GM21447 (cell line): ENCODE results near the gene CTIF.
A peak's percentile ranks its signal among the peaks of the same experiment; 100 is the strongest.

Source experiments
- ATAC-seq: cut with Tn5 transposase; IDR thresholded peaks from one replicate; pipeline ENCODE4 v1.9.1; 2021; ENCODE audit not compliant: unreplicated experiment

Gene CTIF

DNA sequence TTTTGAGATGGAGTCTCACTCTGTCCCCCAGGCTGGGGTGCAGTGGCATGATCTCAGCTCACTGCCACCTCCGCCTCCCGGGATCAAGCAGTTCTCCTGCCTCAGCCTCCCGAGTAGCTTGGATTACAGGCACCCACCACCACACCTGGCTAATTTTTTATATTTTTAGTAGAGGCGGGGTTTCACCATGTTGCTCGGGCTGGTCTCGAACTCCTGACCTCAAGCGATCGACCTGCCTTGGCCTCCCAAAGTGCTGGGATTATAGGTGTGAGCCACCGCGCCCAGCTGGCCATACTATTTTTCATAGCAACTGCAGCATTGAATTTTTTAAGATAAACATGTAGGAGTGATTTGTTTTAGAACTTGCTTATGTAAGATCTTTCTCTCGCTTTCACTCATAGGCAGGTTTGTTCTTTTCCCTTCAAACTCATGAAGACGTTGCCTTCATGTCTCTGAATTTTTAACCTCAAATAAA lies 273.2 kb downstream of the CTIF start:
- ATAC-seq = peak; percentile 32

DNA sequence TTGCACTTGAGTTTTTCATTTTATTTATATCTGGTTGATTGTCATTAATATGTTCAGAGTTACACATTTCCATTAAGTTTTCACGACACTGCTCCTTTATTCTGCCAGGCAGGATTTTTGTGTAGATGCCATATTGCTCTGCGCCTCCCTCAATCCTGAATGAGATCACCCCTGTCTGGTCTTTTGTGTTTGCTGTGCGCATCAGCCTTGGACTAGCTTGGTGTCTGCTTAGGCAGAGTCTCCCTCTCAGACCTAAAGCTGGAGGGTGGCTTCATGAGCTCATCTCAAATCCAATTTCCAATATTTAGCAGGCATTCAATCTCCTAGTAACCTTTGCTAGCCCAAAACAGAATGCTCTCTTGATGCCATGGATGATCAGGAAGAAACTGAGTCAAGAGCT lies 274.5 kb downstream of the CTIF start:
- no peak for ATAC-seq

DNA sequence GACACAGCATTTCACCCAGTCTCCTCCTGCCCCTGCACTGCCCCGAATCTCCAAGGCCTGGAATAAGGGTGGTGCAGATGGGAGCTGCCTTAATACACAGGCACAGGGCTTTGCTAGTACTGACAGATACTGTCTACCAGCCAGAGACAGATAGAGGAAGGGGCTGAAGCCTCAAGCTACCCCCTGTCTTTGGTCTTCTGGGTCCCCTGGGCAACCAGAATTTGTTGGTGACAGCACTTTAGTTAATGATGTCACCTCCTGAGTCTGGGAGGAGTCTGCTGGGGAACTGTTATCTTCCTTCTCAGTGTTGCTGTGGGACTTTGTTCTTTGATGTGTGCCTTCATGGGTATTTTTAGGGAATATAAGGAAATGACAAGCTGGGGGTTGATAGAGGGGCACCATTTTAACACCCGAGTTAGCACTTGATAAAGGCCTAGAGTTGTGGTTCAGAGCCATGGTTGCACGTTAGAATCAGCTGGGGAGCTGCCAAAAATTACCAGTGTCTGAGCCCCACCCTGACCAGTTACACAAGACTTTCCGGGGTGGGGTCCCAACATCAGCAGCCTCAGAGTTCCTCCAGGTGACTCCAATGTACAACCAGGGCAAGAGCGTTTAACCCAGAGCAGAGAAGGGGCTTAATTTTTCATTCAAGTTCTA lies 275.1 kb downstream of the CTIF start:
- no peak for ATAC-seq

DNA sequence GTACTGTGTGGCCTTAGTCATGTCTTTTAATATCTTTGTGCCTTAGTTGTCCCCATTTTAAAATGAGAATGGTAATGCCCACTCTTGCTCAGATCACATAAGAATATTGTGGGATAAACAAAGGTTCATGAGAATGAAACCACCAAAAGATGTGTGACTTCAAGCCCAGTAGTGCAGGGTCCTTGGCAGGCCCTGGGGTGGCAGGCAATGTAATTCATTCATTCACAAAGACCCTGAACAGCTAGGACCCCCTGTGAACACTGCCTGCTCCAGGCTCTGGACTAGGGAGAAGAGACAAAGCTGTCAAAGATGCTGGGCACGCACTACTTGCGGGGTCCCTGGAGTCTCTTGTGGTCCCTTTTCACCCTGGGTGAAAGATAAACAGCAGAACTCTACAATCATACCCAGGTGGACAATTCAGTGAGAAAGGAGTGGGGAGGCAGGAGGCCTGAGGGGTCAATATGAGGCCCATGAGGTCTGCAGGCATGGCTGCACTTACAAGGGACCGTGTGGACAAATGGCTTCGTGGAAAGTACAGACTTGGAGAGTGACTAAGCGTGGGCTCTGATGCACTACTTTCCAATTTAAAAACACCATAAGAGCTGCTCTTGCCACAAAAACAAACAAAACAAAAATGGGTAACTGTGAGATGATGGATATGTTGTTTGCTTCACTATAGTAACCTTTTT lies 275.8 kb downstream of the CTIF start:
- ATAC-seq = no peak

DNA sequence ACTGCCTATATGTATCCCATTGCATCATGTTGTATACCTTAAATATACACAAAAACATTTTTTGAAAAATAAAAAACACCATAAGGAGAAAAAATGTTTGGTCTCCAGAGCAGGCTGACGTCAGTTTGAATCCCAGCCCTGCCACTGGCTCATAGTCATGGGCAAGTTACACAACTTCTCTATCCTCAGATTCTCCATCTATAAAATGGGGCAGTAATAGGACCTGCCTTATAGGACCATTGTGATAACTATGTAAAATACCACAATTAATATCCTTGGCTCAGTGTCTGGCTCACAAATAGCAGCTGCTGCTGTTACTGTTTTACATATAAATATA lies 276.3 kb downstream of the CTIF start:
- ATAC-seq = no peak

DNA sequence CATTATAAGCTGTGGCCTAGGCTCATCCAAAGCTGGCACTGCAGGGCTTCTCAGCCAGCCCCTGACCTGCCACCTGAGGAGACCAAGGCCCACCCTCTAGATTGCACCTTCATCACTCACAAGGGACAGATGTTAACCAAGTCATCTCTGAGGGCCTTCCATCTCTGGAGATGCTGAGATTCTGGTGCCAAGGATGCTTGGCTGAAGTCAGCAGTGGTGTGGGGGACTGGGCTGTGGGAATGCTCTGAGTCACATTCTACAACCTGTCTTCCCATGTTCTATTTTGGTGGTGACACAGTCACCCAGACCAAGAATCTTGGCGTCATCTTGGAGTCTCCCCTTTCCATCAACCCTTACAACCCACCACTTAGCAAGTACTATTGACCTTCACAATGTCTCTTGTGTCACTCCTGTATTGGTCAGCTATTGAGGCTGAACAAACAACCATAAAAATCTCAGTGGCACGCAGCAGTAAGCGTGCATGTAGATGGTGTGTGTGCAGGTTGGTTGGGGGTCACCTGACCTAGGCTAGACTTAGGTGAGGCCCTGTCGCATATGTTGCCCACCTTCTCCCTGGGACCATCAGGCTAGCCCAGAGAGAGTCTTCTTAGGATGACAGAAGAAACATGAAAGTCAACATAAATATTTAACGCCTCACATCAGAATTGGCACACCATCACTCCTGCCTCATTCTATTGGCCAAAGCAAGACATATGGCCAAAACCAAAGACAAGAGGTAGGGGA lies 276.9 kb downstream of the CTIF start:
- no peak for ATAC-seq

DNA sequence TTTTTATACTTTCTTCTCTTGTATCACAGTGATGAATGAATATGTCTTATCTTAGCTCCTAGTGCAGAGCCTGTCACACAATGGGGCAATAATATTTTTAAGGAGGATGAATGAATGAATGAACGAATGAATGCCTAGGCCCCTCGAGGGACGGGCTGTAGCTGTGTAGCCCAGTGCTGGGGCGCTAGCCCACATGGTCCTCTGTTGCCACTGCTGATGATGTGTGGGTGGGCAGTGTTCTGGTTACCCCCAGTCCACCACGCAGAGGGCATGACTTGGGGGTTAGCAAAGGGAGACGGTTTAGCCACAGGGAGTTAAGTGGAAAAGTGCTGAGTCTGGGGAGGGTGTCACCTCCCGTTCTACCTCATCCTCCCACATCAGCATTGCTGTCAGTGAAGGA lies 277.7 kb downstream of the CTIF start:
- no peak for ATAC-seq

DNA sequence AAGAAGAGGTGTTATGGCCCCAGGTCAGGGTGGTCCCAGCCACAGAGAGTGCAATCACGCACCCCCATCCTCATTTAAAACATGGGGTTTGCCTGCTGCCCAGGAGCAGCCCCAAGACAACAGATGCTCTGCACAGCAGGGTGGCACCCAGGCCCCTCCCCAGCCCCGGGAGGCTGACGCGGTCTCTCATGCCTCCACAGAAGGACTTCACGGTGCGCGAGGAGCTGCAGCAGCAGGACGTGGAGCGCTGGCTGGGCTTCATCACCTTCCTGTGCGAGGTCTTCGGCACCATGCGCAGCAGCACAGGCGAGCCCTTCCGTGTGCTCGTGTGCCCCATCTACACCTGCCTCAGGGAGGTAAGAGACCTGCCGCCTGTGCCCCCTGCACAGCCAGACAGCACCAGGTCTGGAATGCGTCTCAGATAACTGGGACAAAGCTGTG lies 278.2 kb downstream of the CTIF start:
- ATAC-seq = no peak

DNA sequence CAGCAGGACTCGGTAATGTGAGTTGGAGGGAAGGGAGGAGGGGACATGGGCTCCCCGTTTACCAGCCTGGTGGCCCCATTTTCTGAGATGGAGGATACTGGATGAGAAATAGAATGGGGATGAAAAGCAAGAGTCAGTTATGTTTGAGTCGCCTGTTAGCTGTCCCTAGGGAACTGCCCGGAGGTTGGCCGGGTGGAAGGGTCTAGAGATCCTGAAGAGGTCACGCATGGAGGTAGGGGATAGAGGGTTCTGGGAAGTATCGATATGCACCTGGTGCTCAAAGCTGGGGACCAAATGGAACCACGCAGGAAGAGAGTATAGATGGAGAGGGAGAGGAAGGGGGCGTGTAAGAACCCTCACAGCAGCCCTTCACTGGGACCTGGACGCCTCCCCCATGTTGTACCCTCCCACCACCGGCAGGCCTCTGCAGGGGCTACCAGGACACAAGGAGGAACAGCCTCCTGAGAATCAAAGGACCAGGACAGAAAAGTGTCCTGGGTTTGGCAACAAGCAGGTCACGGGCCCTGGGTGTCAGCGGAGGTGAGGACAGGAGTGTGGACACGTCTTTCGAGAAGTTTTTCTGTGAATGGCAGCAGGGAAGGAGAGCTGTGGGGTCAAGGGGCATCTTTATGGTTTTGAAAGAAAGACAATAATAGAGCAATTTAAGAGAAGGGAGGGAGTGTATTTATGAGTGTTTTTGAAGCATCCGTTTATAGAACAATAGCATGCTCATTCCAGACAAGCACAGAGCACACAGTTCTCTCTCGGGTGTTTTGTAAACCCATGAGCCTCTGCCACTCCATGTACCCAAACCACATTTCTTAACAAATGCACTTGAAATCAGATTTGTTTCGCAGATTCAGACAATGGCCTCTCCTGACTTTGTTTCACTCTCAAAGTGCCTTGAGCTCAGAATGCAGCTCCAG lies 279.8 kb downstream of the CTIF start:
- no peak for ATAC-seq

DNA sequence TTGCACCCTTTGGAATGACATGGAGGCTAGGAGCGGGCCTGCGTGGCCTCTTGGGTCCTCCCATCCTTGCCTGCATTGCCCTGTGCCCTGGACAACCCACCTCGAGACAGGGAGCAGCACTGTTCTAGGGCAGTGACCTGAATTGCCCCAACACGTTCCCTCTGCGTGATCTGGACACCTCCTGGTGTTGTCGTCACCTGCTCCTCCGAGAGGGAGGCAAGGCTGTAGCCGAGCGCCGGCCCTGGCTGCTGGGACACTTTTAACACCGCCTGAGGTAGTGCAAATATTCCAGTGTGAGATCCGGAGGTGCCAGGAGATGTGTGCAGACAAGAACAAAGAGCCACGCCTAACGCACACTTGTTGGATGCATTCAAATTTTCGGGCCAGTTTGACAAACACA lies 280.4 kb downstream of the CTIF start:
- no peak for ATAC-seq

DNA sequence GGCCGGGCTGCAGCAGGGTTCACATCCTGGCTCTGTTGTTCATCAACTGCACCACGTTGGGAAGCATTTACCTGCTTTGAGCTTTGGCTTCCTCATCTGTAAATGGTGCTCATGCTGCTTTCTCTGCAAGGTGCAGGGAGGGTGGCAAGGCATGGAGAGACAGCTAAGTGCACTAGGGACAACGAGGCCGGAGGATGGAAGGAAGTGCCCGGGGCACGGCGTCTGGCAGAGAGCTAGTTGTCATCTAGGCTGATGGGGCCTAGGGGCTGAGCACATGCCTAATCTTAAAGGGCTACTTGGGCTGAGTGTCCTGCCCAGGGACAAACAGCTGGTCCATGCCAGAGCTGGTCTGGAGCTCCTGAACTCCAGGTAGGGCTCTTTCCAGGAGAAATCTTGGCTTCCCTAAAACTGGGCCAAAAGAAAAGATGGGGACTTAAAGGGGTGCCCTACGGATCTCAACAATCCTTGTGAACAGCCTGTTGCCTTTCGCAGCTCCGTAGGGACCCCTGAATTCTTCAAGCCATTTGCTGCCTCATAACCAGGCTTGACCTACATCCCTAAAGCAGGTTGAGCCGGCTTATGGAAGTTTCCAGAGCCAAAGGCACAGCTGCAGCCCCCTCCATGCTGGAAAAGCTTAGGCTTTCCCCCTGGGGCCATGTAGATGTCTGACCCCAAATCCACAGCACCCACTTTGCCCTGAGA lies 281.1 kb downstream of the CTIF start:
- ATAC-seq = no peak

DNA sequence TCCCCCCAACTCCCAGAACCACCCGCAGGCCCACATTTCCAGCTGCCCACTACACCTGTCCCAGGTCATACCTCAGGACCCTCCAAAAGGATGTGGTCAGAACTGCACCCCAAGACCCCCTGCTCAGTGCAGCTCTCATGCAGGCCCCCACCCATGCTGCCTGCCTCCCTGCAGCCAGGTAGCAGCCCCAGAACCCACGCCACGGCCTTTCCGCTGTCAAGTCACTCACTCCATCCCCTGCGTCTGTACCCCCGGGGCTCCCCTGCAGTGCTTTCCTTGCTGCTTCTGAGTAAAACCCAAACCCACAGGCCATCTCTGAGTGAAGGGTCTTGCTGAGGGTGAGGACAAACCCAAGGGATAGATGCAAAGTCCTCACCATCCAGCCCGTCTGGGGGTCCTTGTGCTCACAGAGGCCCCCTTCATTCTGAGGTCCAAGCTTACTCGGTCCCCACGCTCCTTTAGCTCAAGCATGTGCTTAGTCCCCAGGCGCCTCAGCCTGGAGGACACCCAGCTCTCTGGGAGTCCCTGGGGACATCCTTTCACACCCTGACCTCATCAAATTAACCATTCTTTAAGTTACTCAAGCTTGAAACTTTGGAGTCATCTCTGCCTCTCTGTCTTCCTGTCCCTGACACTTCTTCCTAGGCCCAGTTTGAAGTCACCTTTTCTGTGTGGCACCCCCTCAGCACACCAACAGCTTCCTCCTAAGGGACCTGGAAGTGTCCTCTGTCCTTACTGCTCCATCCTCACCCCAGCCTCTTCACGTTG lies 281.8 kb downstream of the CTIF start:
- ATAC-seq = peak; percentile 96

DNA sequence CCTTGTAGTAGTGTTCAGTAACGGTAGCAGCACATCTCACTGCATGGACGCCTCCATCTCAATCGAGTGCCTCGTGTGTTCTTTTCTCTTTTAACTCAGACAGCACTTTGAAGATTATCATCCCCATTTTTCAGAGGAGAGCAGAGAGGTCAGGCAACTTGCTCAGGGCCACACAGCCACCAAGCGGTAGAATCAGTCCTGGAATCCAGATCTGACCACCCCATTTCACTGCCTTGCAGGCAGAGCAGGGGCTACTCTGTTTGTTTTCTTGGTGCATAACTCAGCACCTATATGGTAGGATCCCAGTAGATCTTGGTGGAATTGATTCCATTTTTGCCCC lies 282.4 kb downstream of the CTIF start:
- ATAC-seq = peak; percentile 14

DNA sequence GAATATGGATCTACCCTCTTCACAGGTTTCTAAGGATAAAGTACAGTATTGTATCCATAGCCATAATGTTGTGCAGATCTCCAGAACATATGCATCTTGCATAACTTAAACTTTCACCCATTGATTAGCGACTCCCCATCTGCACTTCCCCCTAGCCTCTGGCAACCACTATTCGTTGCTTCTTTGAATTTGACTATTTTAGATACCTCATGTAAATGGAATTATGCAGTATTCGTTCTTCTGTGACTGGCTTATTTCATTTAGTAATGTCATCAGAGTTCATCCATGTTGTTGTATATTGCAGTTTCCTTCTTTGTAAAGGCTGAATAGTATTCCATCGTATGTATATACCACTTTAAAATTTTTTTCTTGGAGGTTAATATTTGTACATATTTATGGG lies 283.0 kb downstream of the CTIF start:
- ATAC-seq = no peak

DNA sequence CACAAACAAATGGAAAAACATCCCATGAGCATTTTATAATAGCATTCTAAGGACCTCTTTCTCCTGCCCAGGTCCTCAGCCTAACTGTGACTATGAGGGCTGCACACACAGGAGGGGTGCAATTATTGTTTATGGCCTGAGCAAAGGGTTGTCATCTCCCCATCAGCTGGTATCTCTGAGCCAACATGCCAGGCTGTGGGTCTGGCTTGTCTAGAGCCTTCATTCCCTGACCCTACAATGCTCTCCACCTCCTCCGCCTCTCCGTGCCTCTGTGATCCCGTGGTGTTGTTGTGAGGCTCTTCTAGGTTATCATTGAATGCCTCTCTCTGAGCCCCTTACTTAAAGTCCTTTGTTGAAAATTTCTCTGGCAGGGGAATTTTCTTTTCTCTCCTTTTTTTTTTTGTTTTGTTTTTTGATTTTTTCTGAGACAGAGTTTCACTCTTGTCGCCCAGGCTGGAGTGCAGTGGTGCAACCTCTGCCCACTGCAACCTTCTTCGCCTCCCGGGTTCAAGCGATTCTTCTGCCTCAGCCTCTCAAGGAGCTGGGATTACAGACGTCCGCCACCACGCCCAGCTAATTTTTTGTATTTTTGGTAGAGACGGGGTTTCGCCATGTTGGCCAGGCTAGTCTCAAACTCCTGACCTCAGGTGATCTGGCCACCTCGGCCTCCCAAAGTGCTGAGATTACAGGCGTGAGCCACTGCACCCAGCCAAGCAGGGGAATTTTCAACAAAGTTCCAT lies 285.6 kb downstream of the CTIF start:
- no peak for ATAC-seq

DNA sequence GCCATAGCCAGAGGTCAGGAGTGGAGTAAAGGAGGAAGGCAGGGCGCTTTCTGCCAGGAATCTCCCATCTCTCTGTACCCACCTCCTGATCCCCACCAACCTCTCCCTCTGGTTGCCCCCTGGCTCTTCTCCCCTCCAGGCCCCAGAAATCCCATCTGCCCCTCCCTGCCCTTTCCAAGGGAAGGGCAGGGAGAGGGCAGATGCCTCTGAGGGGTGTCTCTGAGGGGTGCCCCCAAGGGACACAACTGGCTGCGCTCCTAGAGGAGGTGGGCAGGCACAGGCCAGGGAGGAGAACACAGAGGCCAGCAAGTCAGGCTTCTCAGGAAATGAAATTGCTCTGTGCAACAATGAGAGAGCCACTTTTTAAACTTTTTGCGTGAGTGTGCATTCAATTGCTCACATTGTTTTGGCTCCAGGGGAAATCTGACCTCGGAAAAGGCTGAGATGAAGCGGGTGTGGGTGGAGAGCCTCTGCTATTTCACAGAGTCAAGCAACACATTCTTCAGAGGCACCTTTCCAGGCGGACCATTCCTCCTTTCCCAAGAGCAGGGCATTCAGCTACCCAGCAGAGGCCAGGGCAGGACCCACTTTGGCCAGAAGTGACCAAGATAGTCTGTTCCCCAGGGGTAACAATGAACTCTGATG lies 286.4 kb downstream of the CTIF start:
- ATAC-seq = no peak

DNA sequence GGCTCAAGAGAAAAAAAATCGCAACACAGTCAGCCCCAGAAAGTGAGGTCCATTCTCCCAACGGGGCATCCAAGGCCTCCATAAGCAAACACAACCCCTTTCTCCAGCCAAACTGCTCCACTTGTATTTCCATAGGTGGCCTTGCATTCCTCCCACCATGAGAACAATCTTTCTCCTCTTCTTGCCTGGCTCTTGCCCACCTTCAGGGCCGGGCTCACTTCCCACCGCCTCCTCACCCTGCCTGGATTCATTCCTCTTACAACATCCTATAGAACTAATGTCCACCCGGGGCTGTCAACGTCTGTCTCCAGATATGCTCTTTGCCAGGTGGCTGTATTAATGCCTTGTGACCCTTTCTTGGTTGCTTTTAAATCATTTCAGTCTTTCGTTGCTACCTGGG lies 287.4 kb downstream of the CTIF start:
- ATAC-seq = no peak

DNA sequence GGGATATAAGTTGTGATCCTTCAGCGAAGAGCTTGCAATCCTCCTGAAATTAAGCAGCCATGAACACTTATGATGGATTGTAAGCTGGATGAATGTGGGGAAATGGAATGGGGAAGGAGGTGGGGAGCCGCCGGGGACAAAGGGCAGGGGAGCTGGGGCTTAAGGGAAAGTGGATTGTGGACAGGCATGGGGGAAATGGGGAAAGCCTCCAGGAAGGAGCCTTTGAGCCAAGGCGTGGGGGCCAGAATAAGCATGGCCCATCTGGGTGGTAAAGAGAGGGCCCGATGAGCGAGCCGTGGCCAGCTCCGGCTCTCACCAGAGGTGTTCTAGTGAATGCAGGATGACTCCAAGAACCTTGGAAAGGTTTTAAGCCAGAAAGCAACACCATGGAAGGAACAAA lies 288.0 kb downstream of the CTIF start:
- ATAC-seq = no peak
